Stimulated activated CD4-positive, alpha-beta T cell treated with anti-CD3 and anti-CD28 coated beads, Interleukin-12 subunit alpha, Interleukin-12 subunit beta, amount 100 ng/mL, for 4 hours (primary cell): Measurements from ENCODE around the gene COL23A1.

ENCODE experiments used
- DNase-seq: peaks from one replicate; pipeline ENCODE4 v3.0.0-alpha.2; 2020

The COL23A1 gene

GRCh38 chr5:178469975-178470759 is 120.0 kb downstream of the COL23A1 start:
- no peak for DNase-seq

- DNase-seq = no peak
Observed at GRCh38 chr5:178469011-178469974, 120.9 kb downstream of the COL23A1 start.

GRCh38 chr5:178468196-178468685 is 122.0 kb downstream of the COL23A1 start:
- DNase-seq = no peak

DNA sequence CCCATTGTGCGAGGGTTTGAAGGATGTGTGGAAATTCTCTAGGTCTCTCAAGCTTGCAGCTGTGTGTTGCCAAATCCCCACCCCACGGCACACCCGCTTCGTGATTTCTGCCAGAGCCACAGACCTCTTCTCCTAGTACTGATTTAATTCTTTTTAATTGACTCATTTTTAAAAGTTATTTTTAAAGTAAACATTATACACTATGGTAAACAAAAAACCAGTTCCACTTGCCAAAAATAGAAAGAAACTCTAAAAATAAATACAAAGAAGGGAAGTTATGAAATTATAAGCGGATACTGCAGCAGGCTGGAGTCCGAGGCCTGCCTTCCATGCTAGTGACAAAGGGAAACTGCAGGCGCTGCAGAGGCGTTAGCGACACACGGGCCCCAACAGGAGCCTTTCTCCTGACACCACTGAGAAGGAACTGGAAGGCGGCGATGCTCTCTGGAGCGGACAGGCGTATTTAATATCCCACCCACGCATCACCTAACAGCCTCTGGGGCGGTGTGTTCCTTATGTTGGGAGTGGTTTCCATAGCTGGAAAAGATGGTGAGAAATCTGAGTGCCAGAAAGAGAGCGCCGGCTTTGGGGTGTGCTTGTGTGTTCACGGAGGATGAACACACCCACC is 122.5 kb downstream of the COL23A1 start:
- DNase-seq = no peak

GRCh38 chr5:178467205-178467567 is 123.0 kb downstream of the COL23A1 start:
- DNase-seq = no peak

- DNase-seq = no peak
Observed at GRCh38 chr5:178466342-178466741, 123.9 kb downstream of the COL23A1 start.

- DNase-seq = no peak
Observed at GRCh38 chr5:178465861-178466288, 124.3 kb downstream of the COL23A1 start.

DNA sequence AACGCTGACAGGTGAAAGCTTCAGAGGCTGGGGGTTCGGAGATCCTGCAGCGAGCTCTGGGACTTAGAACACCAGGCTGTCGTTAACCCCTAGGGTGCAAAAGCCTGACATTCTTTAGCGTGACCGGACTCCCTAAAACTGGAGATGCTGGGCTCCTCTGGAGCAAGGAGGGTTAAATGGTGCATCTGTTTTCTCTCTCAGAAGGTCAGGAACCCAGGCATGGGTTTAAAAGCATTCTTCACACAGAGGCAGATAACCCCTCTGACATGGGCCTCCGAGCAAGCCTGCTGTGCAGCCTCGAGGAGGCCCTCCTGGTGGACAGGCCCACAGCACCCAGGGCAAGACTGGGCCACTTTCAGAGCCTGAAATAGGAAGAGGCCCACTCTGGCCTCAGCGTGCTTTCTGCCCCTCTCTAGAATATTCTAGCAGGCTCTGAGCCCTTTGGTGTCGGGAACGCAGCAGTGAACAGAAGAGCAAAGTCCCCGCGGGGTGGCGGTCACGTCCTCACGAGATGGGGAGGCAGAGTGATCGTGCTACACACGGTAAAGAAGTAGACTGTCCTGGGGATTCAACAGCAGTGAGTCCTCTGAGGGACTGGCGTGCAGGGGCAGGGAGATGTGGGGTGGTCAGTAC is 124.8 kb downstream of the COL23A1 start:
- DNase-seq = no peak

DNA sequence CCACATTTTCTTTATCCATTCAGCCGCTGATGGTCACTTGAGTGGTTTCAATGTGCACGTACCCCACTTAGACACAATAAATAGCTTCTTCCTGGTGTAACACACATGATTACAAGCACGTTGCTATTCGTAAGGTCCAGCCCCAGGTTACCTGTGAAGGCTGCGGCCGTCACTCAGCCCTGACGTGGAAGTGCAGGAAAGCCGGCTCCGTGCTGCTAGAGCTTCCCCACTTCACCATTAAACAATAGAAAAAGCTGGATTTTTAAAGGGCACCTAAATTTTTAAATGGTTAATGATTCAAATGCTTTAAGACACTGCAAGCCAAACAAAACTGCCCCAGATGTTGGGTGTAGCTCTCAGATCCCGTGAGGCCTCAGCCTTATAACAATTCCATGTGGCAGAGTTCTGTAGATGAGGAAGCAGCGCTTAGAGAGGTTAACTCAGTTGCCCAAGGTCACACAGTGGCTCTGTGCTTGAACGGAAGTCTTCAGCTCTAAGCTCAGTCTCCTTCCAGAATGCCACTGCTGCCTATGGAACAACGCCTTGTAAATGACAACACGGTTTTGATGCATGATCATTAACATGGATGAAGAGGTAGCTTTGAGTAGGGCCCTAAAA is 125.7 kb downstream of the COL23A1 start:
- DNase-seq = no peak

DNA sequence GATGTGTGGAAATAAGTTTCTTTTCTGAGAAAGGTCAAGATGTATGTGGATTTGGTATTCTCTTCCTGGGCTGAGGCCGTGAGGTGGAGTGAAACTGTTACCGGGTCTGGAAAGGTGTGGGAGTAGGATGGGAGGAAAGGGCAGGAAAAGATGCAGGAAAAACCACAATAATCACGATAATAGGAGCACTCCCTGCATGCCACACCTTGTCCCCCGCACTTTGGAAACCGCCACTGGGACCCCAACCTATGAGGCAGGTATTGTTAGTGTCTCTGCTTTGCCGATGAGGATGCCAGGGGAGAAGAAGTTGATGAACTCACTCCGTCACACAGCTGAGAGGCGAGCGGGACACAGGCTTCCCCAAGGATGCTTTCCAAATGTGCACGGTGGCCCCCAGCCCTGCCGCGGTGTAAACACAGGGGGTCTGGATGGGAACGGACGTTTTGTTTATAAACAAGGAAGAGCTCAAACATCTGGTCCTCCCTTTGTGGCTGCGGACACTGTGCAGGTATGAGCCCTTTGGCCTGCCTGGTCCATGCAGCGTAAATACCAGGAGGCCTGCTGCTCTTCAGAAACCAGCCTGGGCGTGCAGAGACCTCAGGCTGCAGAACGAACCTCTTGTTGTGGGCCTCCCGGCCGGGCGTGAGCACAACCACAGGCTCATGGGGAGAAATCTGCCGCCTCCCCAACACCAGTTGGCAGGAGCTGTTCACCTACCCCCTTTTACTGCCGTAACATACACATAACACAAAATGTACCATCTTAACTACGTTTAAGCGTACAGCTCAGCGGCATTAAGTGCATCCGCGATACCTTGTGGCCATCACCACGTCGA is 126.7 kb downstream of the COL23A1 start:
- DNase-seq = no peak

GRCh38 chr5:178462816-178463215 is 127.4 kb downstream of the COL23A1 start:
- no peak for DNase-seq

DNA sequence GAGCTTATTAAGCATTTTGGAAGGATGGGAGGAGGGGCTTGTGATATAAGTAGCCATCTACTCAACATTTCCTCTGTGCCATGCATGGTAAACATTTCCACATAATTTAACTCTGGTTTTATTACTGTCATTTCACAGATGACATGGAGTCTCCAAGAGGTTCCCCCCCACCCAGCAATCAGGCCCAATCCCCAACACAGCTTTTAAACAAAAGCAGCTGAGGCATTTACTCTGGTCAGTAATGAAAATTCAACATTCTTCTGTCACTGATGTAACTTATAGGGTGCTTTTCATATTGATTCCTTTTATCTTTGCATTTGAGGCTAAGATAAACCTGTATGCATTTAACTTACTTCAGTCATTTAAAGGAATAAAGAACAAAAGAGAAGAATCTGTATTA is 128.1 kb downstream of the COL23A1 start:
- no peak for DNase-seq

DNA sequence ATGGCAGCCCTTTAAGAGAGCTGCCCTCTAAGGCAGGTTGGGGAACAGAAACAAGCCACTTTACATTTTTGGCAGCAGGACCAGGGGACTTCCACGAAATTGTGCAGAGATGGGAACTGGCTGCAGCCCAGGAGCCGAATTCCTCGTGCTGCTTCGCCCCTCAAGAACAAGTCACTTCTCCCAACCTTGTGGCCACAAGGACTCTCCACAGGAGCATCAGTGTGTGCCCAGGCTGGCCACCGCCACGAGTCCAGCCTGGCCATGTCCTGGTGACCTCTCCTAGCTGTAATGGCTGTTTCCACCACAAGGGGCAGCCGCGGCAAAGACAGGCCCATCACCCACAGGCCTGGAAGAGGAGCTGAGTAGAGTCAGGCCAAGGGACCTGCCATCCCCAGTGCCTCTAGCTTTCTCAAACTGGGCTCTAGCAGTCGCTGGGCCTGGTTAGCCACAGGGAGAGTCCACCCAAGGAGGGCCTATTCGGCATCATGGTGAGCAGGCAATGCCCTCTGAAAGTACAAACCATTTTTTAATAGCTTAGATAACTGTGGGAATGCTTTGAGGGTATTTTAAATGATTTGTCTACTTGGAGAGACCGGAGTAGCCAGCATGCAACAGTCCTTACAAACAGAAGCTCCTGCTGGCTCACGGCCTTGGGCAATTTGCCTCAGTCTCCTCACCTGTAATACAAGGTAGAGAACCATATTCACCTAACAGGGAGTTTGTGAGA is 129.0 kb downstream of the COL23A1 start:
- peak; percentile 30 for DNase-seq

DNA sequence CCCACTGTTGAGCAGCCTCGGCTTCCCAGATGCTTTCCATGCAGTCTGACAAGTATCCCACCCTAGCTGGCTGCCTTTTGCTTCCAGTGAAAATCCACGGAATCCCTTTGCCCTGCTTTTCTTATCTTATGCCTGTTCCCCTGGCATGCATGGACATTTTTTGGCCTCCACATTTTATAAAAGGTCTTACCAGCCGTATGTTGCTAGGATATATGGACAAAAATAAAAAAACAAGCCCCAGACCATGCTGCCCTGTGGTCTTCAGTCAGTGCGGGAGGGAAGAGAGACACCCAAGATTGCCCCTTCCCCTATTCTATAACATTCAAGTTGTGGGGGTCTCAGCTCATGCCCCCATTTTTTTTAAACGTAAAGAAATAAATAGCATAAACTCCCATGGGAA is 129.6 kb downstream of the COL23A1 start:
- DNase-seq = no peak

DNA sequence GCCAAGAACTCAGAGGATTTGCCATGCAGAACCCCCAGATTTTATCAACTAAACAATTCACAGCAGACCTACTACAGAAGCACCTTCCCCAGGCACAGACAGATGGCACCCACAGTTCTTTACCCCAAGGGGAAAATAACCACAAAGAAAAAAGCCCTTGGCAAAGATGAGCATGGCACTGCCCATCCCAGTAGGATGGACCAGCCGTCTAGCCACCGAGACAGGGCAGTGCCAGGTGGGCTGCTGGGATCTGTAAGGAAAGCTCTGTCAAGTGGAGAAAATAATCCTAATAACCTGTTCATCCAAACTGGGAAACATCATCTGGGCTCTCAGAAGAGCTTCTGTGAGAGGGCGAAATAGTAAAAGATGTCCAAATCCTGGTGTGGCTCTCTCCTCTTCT is 130.0 kb downstream of the COL23A1 start:
- DNase-seq = no peak

DNA sequence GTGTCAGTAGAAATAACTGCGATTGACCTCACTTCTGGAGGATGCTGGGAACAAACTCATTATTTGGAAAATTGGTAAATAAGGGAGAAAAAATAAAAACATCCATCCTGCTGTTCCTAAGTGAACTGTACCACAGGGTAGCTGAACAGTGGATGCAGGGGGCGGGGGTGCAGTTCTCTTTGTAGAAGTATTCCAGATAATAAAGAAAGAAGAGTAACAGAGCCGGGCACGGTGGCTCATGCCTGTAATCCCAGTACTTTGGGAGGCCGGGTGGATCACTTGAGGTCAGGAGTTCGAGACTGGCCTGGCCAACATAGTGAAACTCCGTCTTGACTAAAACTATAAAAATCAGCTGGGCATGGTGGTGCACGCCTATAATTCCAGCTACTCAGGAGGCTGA is 132.1 kb downstream of the COL23A1 start:
- DNase-seq = no peak

- no peak for DNase-seq
Observed at GRCh38 chr5:178457471-178457870, 132.7 kb downstream of the COL23A1 start.

DNA sequence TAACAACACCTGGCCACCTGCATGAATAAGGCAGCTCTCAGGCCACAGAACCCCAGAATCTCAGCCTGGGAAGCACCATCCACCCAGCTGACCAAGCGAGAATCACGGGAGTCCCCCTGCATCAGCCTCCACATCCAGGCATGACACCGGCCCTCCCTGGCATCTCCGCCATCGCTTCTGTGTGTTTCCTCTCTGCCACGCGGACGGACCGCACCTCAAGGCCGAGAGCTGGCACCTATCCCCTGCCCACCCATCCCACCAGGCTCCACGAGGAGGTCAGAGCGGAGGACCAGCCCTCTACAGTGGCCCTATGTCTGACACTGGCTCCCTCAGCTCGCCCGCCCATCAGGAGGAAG is 134.7 kb downstream of the COL23A1 start:
- DNase-seq = no peak

DNA sequence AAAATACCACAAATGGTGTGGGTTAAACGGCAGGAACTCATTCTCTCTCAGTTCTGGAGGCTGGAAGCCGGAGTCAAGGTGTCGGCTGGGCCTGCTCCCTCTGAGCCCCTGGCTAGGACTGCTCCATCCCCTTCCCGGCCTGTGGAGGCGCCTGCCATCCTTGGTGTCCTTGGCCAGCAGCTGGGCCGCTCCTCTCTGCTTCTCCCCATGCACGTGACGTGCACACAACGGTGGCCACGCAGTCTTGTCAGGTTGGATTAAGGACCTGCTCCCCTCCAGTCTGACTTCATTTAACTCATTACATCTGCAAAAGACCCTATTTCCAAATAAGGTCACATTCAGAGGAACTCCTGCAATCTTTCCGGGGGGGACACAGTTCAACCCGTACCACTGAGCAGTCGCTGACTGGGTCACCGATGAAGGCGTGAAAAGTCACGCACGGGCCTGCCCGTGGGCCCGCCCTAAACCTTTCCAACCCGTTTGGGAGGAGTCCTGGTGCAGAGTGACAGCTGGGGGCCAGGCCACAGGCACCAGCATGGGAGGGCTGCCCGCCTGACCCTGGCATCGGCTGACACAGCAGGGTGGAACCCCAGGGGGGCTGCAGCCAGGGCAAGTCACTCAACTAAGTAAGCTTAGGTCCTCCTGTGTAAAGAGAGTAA is 135.2 kb downstream of the COL23A1 start:
- DNase-seq = no peak

DNA sequence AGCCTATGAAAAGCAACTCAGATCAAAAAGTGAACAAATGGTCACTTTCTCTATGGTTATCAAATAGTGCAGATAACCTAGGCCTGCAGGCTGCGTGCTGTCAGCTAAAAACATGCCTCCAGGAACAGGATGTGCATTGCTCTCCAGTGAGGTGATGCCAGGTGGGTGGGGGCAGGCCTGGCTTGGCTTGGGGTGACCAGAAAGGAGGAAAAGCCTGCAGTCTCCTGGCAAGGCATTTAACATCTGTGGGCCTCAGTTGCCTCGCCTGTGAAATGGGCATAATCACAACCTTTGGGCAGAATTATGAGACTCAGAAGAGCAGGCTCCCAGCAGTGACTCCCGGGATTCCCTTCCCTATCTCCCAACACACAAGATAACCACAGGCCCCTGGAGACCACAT is 135.9 kb downstream of the COL23A1 start:
- no peak for DNase-seq
